Right kidney (tissue), 1 donor: Measurements from ENCODE around the gene ARID3C.

ENCODE experiments used
- DNase-seq: peaks from one replicate; pipeline ENCODE4 v3.0.0-alpha.2; 2016

Gene ARID3C

GRCh38 chr9:34592895-34593601, 35.8 kb downstream of the ARID3C start:
- DNase-seq: no peak

- DNase-seq: no peak
Measured at GRCh38 chr9:34591917-34592866, 36.7 kb downstream of the ARID3C start.

- DNase-seq: peak; percentile 86
Measured at GRCh38 chr9:34591248-34591916, 37.5 kb downstream of the ARID3C start.

GRCh38 chr9:34590381-34591247, 38.3 kb downstream of the ARID3C start:
- peak; percentile 63 for DNase-seq

GRCh38 chr9:34589636-34590380, 39.1 kb downstream of the ARID3C start, which contains the start of gene CNTFR:
Gene CNTFR (minus strand): TSS chr9:34589724. CDS start chr9:34568981, 20,743 bp downstream.
- peak; percentile 77 for DNase-seq

- DNase-seq: peak; percentile 70
Measured at GRCh38 chr9:34588671-34589635, 39.9 kb downstream of the ARID3C start.

- no peak for DNase-seq
Measured at GRCh38 chr9:34587271-34587670, 41.6 kb downstream of the ARID3C start.

GRCh38 chr9:34585946-34586669, 42.8 kb downstream of the ARID3C start:
- DNase-seq: no peak

GRCh38 chr9:34584970-34585369, 43.9 kb downstream of the ARID3C start:
- no peak for DNase-seq

GRCh38 chr9:34582787-34583186, 46.1 kb downstream of the ARID3C start:
- DNase-seq: no peak

GRCh38 chr9:34581318-34581717, 47.5 kb downstream of the ARID3C start:
- no peak for DNase-seq

GRCh38 chr9:34580358-34580757, 48.5 kb downstream of the ARID3C start:
- DNase-seq: no peak

- DNase-seq: no peak
Measured at GRCh38 chr9:34579808-34580163, 49.1 kb downstream of the ARID3C start.

- DNase-seq: no peak
Measured at GRCh38 chr9:34579104-34579807, 49.6 kb downstream of the ARID3C start.

- peak; percentile 80 for DNase-seq
Measured at GRCh38 chr9:34578241-34579103, 50.4 kb downstream of the ARID3C start.

- peak; percentile 80 for DNase-seq
Measured at GRCh38 chr9:34577400-34578240, 51.2 kb downstream of the ARID3C start.
